ENCODE results near the gene C11orf16.
A peak's percentile ranks its signal among the peaks of the same experiment; 100 is the strongest.

GRCh38 chr11:8913961-8914660 is 18.6 kb downstream of the C11orf16 start:
- TF ChIP-seq GABPA (IDR thresholded peaks at IDR 0.05 in 1 of 2, conservative IDR thresholded peaks at IDR 0.05 in 1 of 2) (no peak), CTCF (IDR thresholded peaks at IDR 0.05; ENCODE audit: low read depth, low read length, missing input control) (peak; percentile 32), MAX (IDR thresholded peaks at IDR 0.05) (no peak), HNF4G (IDR thresholded peaks at IDR 0.05) (no peak), REST (IDR thresholded peaks at IDR 0.05) (no peak), FOXA1 (IDR thresholded peaks at IDR 0.05) (no peak), TAF1 (conservative IDR thresholded peaks at IDR 0.05) (no peak), SP1 (IDR thresholded peaks at IDR 0.05) (no peak), YY1 (IDR thresholded peaks at IDR 0.05) (no peak), RAD21 (IDR thresholded peaks at IDR 0.05) (peak; percentile 56 to 73), HNF4A (conservative IDR thresholded peaks at IDR 0.05) (no peak), ZBTB33 (IDR thresholded peaks at IDR 0.05) (no peak)
